Activated T-helper 1 cell treated with anti-CD3 and anti-CD28 coated beads, Interleukin-2, amount 50 U/mL, for 16 hours (primary cell): ENCODE data around the gene PLXNB2.

ENCODE experiments used
- DNase-seq, 2 donors: peaks; one replicate each; pipeline ENCODE4 v3.0.0-alpha.2; 2020; ENCODE audit warnings: low read depth in 1 of 2, low spot score in 1 of 2

The PLXNB2 gene

DNA sequence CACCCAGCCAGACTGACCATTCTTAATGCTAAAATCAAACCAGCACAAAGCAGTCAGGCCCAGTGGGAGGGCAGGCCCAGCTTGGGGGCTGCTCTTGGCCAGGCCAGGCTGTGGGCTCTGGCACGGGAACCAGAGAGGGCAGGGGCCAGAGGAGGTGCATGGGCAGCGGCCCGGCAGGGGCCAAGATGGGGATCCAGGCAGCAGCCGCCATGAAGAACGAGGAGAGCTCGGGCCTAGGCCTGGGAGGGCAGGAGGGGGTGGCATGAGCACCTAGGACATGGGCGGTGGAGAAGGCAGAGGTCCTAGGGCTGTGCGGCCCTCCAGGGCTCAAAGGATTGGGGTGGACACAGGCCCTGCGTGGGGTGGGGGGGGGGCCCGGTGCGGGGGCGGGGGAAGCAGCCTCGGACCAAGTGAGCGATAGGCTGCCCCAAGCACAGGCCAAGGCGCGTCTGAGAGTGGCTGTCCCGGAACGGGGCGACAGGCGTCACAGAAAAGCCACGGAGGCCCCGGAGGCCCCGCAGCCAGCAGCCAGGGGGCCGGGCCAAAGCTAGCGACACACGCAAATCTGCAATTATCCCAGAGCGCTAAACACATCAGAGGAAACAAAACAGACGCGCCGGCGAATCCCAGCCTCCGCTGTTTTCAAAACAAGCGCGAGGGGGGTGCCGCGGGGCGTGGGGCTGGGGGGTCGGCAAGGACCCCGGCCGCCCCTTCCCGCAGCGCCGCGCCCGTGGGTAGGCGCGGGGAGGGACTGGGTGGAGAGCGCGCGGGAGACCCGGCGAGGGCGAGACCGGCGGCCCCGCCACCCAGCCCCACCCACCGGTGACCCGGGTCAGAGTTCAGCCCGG lies 8.3 kb downstream of the PLXNB2 start:
- DNase-seq: no peak

DNA sequence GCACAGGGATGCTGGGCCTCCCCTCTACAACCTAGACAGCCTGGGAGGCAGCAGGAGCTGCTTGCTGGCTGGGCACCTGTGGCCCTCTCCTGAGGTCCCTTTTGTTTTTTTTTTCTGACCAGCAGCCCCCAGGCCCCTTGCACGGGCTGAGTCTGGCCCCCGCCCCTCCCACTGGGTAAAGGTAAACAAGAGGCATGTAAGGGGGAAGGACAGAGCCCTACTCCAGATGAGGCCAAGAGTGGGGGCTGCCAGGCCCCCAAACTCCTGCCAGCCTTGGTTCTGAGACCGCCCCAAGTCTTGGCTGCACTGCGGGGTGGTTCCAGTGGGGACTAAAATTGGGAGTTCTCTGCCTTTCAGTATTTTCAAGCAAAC lies 9.2 kb downstream of the PLXNB2 start:
- no peak for DNase-seq

GRCh38 chr22:50297510-50298265 lies 9.8 kb downstream of the PLXNB2 start:
- no peak for DNase-seq

- no peak for DNase-seq
Observed at GRCh38 chr22:50296658-50297490, 10.6 kb downstream of the PLXNB2 start.

- no peak for DNase-seq
Observed at GRCh38 chr22:50294319-50294656, 13.2 kb downstream of the PLXNB2 start.

GRCh38 chr22:50293441-50294318 lies 13.8 kb downstream of the PLXNB2 start:
- no peak for DNase-seq

DNA sequence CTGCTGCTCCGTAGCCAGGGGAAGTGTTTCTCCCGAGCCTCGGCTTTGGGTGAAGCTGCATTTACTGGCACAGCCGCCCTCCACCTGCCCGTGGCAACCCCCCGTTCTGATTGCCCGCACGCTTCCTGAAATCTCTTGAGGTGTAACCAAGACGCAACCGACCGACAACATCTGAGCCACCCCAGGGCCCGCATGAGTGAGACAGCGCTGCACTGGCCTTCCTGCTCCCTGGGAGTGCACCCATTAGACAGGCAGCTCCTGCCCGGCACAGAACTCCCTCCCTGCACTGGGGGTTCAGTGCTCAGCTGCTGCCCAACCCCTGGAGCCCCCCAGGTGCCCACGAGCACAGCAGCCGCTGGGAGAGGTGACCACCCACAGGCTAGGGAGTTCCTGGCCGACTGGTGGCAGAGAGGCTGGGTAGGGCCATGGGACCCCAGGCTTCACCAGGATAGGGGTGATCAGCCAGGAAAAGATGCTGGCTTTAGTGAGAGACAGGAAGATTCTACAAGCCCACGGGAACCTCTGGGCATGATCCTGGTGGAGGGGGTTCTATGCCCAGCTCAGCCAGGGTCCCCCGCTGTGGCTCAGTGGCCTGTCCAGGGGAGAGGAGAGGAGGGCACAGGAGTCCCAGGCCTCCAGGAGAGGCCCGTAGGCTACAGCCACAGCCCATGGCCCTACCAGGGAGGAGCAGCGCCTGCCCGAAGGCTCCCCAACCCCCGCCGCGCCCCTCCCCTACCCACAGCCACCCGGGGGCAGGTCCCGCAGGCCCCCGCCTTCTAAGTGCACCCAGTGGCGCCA lies 14.6 kb downstream of the PLXNB2 start:
- DNase-seq: no peak

DNA sequence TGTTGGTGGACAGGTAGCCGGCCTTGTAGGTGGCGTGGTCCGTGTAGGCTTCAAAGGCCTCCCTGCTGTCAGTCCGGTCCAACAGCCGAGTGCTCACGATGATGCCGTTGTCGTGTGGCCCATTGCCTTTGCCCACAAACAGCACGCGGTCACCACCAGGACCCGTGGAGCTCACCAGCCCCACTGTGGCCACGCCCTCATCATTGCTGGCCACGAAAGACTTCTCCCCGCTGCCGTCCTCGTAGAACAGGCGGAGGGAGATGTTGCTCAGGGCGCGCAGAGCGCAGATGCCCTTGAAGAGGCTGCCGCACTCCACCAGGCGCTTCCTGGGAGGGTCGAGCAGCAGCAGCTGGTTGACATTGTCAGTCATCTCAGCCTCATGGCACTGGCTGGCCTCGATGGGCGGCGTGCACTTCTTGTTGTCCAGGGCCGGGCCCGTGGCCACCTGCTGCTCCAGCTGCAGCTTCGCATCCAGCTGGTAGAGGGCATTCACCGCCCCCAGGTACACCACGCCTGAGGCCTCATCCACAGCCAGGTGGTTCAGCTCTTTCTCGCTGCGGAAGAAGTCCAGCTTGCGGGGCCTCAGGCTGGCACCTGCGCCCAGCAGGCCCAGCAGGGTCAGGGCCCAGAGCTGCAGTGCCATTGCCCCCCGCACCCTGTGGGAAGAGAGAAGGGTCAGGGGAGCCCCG lies 17.4 kb downstream of the PLXNB2 start:
- no peak for DNase-seq

- DNase-seq: no peak
Observed at GRCh38 chr22:50289151-50289941, 18.1 kb downstream of the PLXNB2 start.

DNA sequence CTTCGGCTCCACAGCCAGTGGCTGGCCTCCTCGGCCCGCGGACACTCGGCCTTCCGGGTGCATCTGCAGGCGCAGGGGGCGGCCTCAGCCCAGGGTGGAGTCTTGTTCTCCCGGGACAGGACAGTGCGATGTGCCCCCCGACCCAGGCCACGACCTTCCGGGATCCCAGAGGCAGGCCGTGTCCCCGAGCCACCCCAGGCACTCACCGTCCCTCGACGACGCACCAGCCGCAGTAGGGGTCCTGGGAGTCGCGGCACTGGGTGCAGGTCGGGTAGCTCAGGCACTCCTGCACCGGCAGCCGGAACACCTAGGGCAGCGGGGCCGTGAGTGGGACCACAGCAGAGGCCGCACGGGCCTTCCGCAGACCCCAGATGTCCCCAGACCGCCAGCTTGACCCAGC lies 19.7 kb downstream of the PLXNB2 start:
- DNase-seq: no peak

GRCh38 chr22:50286701-50287318 lies 20.6 kb downstream of the PLXNB2 start:
- no peak for DNase-seq

DNA sequence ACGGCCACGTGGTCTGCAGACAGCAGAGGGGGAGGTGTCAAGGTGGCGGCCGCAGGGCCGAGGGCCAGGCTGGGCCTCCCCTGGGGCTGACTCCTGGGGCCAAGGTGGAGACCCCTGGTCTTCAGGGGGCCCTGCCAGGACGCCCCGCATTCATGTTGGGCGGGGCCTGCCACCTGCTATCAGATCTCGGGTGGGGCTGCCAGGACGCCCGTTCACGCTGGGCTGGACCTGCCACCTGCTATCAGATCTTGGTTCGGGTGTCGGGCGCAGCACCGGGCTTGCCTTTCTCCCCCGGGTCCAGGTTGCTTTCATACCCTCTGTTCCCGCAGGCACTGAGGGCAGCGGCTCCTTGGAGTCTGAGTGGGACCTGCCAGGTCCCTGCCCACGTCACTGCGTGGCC lies 21.2 kb downstream of the PLXNB2 start:
- DNase-seq: no peak

DNA sequence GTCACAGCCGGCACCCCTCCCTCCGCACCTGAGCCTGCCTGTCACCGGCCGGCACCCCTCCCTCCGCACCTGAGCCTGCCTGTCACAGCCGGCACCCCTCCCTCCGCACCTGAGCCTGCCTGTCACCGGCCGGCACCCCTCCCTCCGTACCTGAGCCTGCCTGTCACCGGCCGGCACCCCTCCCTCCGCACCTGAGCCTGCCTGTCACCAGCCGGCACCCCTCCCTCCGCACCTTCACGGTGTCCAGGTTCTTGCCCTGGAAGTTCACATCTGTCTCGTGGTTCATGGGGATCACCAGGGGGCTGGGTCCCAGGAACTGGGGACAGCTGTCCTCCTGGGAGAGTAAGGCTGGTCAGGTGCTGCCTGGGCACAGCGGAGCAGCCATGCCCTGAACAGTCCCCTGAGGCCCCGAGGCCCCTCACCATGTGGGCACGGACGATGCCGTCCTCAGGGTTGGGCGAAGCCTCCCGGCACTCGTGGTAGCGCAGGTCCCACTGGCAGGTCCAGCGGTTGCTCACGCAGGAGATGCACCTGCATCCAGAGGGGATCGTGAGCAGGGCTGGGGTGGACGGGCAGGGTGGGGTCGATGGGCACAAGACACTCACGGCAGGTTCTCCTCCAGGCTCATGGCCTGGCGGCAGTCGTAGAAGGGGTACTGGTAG lies 21.7 kb downstream of the PLXNB2 start:
- no peak for DNase-seq

- no peak for DNase-seq
Observed at GRCh38 chr22:50284479-50284878, 23.0 kb downstream of the PLXNB2 start.

- DNase-seq: no peak
Observed at GRCh38 chr22:50283821-50284220, 23.6 kb downstream of the PLXNB2 start.

DNA sequence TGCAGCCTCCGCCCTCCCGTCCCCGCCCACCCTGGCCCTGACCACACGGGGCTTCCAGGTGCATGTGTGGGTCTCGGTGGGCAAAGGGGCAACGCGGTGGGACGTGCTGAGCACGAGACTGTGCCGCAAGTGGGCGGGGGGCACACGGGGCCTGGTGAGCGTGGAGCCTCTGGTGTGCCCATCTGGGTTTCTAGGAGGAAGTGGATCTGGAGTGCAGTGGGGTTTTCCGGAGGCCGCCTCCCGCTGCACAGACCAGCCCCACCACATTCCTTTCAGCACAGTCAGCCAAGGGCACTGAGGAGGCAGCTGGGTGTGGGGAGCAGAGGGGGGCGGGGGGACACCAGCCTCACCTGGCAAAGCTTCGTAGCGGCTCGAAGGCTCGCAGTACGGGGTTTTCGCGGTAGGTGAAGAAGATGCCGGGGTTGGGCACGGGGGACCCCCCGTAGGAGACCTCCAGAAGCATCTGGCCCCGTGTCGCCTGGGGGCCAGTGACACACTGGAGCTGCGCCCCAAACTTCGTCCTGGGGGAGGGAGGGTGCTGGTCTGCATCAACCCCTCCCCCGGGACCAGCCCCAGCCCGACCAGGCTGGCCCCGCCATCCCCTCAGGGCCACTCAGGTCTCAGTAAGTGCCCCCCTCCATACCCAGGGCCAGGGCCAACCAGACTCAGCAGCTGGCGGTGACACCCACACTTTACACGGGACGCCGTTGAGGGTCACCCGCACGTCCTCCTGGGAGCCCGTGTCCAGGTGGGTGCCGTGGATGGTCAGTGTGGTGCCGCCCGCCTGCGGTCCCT lies 24.9 kb downstream of the PLXNB2 start:
- DNase-seq: no peak

GRCh38 chr22:50281957-50282356 lies 25.5 kb downstream of the PLXNB2 start:
- no peak for DNase-seq
